HG03521 (cell line): ENCODE data around the gene PADI3.

Experiments
- ATAC-seq: cut with Tn5 transposase; IDR thresholded peaks from one replicate; pipeline ENCODE4 v1.9.1; 2021; ENCODE audit warnings: mild to moderate bottlenecking, moderate library complexity; ENCODE audit not compliant: unreplicated experiment

PADI3 gene

DNA sequence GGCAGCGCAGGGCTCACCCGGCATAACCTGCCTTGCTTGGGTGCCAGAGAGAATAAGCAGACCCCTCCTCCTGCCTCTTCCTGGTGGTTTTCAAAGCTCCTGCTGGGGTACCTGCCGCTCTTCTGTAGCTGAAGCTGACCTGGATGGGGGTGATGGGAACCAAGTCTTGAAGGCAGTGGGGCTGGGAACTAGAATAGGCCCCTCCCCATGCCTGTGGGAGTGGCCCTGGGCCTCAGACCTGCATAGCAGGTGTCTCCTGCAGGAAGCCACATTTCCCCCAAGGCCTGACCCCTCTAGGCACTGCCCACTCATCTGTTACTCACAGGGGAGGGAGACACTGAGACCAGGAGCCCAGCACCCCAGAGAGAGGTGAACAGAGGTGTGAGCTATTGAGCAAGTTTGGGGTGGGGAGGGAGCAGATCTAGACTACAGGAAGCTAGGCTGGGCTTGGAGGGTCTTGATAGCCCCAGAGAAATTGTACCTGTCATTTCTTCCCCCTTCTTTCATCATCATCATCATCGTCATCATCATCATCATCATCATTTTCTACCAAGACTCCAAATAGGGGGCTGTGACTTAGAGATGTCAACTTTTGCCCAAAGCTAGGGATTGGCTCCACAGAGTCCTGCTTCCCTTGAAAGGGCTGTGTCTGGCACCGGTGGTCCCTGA is 33.9 kb upstream of the PADI3 start:
- ATAC-seq, result no peak

DNA sequence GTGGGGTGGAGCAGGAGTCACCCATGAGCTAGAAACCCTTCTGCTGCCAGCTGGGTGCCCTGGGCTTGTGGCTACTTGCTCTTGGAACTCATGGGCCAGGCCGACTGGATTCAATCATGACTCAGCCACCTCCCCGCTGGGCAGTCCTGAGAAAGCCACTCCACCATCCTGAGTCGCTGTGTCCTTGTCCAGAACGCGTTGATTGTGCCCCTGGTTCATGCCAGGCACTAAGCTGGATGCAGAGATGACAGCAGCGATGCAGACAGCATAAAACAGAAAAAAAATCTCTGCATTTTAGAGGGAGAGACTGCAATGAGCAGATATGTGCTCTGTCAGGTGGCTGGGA is 33.4 kb upstream of the PADI3 start:
- no peak for ATAC-seq

DNA sequence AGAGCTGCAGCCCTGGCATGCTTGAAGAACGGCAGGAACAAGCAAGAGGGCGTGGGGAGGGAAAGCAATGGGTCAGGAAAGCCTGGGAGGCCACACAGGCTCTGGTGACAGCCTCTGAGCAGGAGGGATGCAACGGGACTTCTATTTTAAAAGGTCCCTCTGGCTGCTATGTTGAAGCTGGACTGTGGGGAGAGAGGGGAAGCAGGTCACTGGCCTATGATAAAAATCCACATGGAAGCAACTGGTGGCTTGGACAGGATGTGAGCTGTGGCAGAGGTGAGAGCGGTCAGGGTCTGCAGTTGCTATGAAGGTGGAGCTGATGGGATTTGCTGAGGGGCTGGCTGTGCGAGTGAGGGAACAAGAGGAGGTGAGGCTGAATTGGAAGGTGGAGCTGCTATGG is 32.8 kb upstream of the PADI3 start:
- ATAC-seq, result no peak

DNA sequence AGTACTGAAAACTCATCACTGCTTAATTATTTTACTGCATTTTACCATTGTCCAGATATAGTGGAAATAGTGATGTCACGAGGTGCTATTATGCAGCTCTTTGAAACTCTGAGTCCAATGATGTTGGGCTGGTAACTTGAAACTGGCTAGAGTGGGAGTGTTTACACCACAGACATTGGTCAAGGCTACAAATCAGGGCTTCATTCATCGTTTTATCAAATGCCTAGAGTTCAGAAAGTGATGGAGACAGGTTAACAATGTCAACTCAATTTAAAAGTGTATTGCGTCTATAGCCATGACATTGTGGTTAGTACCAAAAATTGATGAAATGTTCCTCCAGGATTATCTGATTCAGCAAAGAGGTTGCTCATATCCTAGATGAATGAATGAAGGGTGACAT is 31.3 kb upstream of the PADI3 start:
- ATAC-seq, result no peak

DNA sequence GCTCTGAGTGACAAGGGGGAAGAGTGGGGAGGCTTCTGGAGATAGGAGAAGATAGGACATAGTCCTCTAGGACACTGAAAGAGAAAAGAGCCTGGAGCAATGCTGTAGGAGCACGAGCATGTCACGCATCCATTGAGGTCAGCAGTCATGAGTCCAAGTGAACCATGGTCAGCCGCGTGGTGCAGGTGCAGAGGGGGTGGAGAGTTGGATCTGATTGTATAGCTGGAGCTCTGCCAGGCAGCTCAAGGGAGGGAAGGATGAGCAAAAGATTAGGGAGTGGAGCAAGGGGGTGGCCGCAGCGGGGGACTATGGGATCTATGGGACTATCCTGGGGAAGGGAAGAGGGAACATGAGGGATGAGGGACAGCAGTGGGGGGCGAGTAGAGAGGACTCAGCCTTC is 30.0 kb upstream of the PADI3 start:
- ATAC-seq, result no peak

DNA sequence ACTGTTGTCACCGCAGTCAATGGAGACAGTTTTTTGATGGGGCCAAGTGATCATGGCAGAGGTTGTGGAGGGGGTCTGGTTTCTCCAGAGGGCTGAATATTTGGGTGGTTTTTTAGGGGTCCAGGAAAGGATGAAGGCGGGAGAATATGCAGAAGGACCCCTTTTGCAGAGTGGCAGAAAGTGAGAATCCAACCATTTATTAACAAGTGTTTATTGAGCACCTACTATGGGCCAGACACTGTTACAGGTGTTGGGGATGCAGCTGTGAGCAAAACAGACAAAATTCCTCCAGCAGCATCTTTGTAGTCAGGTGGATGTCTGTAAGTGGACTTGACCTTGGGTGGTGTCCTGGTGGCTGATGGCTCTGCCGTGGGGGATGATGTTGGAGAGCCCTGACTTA is 28.6 kb upstream of the PADI3 start:
- no peak for ATAC-seq

DNA sequence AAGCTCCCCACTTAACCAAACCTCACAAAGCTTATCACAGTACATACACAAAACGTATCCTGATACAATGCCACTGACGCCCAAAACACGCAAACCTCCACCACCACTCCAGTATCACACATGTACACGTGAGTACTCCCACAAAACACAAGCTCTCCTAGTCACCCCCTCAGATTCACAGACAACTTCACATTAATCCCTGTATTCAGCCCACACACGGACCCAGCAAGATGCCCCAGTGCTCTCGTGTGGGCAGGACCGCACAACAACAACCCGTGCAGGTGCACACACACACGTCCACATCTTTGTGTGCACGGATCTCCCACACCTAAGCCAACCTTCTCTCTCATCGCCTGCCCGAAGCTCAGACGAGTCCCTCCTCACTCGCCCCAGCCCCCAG is 26.3 kb upstream of the PADI3 start:
- ATAC-seq, result no peak

DNA sequence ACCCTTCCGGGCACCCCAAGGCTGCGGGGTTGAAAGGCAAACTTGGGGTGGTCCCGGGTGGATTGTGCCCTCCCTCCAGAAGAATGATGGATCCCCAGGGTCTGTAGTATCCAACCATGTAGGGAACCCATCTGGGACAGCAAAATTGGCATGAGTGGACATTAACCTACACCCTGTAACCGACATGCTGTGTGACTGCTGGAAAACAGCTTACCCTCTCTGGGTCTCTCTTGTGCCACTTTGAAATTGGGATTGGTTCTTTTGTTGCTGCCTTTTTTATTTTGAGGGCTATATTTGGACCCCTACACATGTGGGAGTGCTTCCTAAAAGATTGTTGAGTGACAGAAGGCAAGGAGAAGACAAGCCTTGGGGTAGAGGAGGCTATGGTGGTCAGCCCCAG is 24.5 kb upstream of the PADI3 start:
- ATAC-seq, result no peak

DNA sequence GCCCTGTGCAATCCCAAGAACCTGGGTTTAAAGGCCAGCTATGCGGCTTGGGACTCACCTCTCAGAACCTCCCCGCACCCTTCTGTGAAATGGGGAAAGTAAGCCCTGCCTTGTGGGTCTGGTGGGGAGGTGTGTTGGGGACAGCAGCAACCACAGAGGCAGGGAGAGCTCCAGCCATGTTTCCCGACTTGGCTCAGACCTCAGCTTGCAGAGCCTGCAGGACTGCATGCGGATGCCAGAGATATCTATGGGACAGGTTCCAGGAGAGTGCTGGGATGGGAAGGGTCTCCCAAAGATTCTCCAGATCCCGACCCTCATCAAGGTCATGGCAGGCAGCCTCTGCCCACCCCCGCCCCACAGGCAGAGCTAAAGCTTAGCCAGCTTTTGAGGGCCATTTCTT is 23.8 kb upstream of the PADI3 start:
- ATAC-seq, result no peak

DNA sequence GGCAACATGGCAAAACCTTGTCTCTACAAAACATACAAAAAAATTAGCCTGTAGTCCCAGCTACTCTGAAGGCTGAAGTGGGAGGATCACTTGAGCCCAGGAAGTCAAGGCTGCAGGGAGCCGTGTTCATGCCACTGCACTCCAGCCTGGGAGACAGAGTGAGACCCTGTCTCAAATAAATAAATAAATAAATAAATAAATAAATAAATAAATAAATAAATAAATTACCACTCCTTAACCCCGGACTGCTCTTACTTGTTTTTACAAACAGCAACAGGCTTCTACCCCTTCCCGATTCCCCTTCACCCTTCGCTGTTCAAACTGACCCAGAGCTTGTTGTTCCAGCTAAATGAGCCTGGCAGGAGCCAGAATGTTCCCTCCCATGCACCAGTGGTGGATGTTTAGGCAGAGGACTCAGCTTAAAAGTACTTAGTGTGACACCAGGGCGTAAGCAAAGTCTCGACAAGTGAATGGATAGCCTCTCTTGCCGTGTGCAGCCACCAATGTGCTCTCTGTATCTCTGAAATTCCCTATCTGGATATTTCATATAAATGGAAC is 21.5 kb upstream of the PADI3 start:
- ATAC-seq, result no peak

DNA sequence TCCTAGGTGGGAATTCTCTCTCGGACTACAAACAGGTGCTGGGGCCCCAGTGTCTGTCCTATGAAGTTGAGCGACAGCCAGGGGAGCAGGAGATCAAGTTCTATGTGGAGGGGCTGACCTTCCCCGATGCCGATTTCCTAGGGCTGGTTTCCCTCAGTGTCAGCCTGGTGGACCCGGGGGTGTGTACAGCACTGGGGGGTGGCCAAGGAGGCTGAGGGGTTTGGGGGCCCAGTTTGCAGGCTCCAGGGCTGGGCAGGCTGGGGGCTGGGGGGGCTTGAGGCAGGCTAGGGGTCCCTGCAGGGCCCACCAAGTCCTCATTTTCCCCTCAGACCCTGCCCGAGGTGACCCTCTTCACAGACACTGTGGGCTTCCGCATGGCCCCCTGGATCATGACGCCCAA is 20.3 kb upstream of the PADI3 start:
- ATAC-seq, result no peak

DNA sequence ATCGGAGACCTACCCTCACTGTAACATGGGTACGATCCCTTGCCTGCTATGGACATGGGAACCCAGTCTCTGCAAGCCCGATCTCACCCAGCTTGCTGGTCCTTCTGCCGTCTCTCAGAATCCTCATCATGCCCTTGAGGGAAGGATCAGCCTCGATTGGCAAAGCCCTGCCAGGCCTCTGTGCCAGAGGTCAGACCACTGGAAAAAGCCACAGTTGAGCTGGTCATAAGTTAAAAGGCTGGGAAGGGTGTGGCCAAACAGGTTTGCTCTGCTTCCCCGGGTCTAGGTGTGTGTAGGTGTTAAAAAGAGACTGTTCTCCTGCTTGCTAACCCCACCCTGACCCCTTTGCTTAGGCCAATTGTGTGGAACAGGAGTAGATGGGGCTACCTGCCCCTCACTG is 19.5 kb upstream of the PADI3 start:
- ATAC-seq, result no peak

DNA sequence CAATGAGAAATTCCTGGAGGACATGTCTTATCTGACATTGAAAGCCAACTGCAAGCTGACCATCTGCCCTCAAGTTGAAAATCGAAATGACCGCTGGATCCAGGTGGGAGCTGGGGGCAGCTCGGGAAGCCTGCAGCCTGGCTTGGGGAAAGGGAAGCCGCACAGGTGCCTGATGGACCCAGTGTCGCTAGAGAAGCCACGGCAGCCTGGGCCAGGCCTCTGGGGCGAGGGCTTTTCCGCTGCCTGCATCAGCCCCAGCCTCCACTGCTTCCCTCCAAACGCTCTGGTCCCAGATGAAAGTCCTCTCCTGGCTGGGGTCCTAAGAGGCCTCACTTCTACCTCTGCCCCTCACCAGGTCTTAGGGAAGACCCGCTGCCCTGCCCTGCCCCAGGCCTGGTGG is 18.8 kb upstream of the PADI3 start:
- no peak for ATAC-seq

DNA sequence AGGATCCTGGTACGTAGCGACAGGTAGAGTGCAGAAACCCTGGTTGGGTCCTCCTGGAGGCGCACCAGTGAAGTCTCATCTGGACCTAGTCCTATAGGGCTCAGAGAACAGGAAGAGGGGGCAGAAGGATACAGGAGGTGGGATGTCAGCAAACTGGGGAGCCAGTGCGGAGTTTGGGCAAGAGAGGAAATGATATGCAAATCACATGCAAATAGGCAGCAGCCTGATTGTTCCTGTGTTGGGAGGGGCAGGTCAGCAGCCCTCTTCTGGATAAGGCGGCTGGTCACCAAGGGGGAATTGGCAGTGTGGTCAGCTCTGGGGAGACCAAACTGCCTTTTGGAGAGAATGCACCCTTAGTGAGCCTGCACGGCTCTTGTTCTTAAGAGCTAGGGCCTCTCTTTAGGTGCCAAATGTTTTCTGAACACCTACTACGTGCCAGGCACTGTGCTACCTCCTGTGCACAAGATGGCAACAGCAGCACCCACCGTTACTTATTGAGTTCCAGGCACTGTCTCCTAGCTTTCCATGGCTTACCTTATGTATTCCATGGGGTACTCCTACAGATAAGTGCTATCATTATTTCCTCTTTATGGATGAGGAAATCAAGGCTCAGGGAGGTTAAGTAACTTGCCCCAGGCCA is 18.1 kb upstream of the PADI3 start:
- no peak for ATAC-seq

DNA sequence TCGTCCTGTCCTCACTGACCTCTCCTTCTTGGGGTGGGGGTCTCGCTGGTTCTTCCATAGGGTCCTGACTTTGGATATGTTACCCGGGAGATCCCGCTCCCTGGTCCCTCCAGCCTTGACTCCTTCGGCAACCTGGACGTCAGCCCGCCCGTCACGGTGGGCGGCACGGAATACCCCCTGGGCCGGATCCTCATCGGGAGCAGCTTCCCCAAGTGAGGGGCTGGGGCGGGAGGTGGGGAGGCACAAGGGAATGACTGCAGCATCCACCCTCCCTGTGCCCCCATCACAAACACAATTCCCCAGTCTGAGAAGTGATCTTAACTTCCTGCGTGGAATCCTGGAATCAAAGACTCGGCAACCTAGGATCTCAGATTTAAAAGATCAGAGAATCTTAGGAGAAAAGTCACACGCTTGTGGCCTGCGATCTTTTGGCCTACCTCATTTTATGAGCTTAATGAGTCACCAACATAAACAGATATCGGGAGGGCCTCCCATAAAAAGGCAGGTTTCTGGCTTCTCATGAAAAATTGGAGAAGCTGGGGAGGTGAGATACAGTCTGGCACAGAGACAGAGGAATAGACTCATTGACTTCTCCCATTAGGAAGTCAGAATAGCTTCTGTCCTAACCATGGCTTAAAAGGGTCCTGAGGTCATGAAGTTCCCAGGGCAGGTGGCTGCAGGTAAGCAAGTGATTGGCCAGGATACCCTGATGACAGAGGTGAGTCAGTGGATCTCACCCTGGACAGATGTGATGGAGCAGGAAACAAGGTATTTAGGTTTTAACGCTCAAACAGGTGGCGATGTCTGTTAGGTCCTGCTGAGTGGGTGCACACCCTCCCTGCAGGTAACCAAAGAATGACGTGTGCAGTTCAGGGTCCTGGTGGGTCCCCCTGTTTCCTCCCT is 15.9 kb upstream of the PADI3 start:
- no peak for ATAC-seq

DNA sequence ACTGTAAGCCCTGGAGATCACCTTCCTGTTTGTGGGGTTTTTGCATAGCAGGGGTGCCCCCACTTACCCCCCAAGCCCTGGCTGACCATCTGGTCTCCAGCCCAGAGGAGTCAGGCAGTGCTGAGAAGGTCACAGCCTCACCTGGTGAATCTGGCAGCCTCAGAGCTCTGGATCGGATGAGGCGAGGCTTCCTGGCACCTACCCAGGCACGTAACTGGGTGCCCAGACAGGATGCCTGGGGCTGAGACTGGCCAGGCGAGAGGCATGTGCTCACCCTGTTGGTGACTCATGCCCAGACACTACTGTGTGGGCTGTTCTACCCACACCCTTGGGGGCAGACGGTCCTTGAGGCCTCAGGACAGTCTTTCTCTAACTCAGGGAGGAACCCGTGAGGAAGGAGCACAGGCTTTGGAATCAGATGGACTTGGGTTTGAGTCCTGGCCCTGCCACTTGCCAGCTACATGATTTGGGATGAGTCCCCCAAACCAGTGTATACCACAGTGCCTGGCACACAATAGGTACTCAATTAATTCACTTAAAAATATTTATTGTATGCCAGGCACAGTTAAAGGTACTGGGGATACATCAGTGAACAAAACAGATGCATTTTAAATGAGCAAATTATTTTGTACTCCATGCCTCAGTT is 15.1 kb upstream of the PADI3 start:
- no peak for ATAC-seq

DNA sequence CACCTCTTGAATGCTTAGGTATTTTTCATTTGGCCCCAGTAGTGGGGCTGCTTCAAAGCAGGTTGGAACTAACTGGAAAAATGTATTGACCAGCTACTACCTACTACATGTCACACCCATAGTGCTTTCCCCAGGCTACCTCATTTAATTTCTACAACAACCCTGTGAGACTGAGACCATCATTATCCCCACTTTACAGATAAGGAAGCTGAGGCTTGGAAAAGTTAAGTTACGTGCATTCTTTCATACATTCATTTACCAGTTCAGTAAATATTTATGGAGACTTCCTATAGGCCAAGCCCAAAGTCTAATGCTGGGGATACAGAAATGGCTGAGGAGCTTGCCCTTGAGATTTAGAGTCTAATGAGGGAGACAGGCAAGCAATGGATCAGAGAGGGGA is 14.5 kb upstream of the PADI3 start:
- no peak for ATAC-seq

DNA sequence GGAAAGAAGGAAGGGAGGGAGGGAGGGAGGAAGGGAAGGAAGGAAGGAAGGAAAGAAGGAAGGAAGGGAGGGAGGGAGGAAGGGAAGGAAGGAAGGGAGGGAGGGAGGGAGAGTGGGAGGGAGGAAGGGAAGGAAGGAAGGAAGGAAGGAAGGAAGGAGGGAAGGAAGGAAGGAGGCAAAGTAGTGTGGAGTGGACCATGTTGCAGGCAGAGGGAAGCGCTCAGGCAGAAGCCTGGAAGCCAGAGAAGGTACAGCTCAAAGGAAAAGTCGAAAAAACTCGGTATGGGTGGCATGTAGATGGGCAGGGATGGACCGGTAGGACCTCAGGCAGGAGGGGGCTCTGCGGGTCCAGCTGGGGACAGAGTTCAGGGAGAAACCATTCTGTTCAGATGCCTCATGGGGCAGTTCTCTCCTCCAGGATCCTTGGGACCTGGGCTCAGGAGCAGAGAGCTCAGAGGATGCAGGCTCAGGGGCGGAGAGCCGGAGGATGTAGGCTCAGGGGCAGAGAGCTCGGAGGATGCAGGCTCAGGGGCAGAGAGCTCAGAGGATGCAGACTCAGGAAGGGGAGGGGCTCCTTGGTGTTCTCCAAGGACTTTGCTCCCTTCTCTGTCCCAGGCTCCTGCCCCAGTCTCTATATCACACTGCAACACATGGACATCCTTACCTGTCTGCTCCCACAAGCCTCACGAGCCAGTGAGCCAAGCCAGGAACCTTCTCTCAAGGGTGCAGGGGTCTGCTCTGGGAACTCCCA is 13.6 kb upstream of the PADI3 start:
- no peak for ATAC-seq

DNA sequence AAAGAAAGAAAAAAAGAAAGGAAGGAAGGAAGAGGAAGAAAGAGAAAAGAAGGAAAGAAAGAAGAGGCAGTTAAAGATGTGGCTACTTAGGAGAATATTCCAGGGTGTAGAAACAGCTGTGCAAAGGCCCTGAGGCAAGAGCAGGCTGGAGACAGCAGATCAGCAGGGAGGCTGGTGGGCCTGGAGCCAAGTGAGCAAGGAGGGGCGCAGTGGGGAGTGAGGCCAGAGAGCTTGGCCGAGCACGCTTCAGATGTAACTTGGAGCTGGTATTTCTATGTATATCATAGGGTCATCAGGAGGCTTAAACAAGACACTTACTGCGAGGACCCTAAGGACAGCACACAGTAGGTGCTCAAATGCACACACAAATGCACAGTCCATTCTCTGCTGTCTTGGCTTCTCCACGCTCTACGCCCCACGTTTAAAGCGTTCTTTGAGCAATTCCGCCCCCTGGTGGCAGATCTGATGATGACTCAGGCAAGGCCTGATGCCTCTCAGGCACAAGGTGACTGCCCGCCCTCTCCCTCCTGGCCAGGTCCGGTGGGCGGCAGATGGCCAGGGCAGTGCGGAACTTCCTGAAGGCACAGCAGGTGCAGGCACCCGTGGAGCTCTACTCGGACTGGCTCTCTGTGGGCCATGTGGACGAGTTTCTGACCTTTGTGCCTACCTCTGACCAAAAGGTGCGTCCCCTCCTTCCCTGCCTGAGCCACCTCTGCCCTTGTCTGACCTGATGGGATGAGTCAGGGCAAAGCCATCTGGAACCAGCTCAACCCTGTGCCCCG is 11.9 kb upstream of the PADI3 start:
- ATAC-seq, result no peak

DNA sequence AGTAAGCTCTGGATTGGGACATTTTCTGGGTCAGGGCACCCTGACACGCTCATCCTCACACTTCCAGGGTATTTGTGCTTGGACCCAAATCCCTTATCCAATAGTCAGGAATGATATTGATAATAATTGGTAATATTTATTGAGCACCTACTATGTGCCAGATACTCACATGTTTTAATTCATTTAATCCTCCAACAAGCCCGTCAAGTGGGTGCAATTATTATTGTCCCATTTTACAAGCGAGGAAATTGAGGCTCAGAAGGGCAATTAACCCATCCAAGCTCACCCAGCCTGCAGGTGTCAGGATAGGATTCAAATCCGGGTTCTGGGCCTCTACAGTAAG is 11.4 kb upstream of the PADI3 start:
- no peak for ATAC-seq
